ENCODE measurements around the gene DOCK8. TPM values are rescaled to one million over a fixed set of nuclear protein-coding genes. Genes with fewer than 3 reads are reported as not detected.
A peak's percentile ranks its signal among the peaks of the same experiment; 100 is the strongest.

DOCK8 gene
- total RNA-seq, 4 donors from 2014 or later = 18.1 to 33.3 (median 28.6) TPM

GRCh38 chr9:289121-289520, 74.5 kb downstream of the DOCK8 start:
- DNase-seq (ENCODE audit: low spot score) = no peak
- no peak for TF ChIP-seq CTCF (IDR thresholded peaks at IDR 0.05)
- no peak for ATAC-seq (ENCODE audit: low FRiP score)

- DNase-seq (ENCODE audit: low spot score) (no peak), ATAC-seq (ENCODE audit: low FRiP score) (no peak)
- TF ChIP-seq CTCF (IDR thresholded peaks at IDR 0.05) = no peak
Measured at GRCh38 chr9:292915-293314, 78.2 kb downstream of the DOCK8 start.

- TF ChIP-seq CTCF (IDR thresholded peaks at IDR 0.05) = no peak
- no peak for ATAC-seq (ENCODE audit: low FRiP score)
- no peak for DNase-seq (ENCODE audit: low spot score)
Measured at GRCh38 chr9:295576-295975, 80.9 kb downstream of the DOCK8 start.

- TF ChIP-seq CTCF (IDR thresholded peaks at IDR 0.05) = no peak
- no peak for ATAC-seq (ENCODE audit: low FRiP score)
- DNase-seq (ENCODE audit: low spot score) = no peak
Measured at GRCh38 chr9:296411-296810, 81.7 kb downstream of the DOCK8 start.

- no peak for TF ChIP-seq CTCF (IDR thresholded peaks at IDR 0.05)
- DNase-seq (ENCODE audit: low spot score) (no peak), ATAC-seq (ENCODE audit: low FRiP score) (peak; percentile 77)
Measured at GRCh38 chr9:297104-297972, 82.7 kb downstream of the DOCK8 start.

GRCh38 chr9:303502-303901, 88.8 kb downstream of the DOCK8 start:
- ATAC-seq (ENCODE audit: low FRiP score) (no peak), DNase-seq (ENCODE audit: low spot score) (no peak)
- TF ChIP-seq CTCF (IDR thresholded peaks at IDR 0.05) = no peak

- no peak for DNase-seq (ENCODE audit: low spot score)
- ATAC-seq (ENCODE audit: low FRiP score) = no peak
- TF ChIP-seq CTCF (IDR thresholded peaks at IDR 0.05) = no peak
Measured at GRCh38 chr9:304106-304505, 89.4 kb downstream of the DOCK8 start.
